GM12878 (cell line): ENCODE measurements around the gene THAP7. TPM values are rescaled to one million over a fixed set of nuclear protein-coding genes. Genes with fewer than 3 reads are reported as not detected.

Experiments used
- ATAC-seq: fragments of 200-7000 bp; cut with Tn5 transposase; 3 replicates; pipeline ENCODE4 v1.9.1; 2020; ENCODE audit warnings: mild to moderate bottlenecking, moderate library complexity
- BruUV-seq: library from RNA; stranded (reverse); fragments of 400-500 nt; replicated peaks from 2 replicates; lab custom pipeline; 2021; lab: Mats Ljungman, UMichigan
- CTCF ChIA-PET: fragments of 300-600 bp; sonication (Branson Sonifier 250); formaldehyde crosslinking; extraction: SDS; loops from one replicate; lab custom pipeline; 2021; ENCODE audit warnings: inconsistent platforms; lab: Yijun Ruan, JAX
- POLR2A ChIA-PET: fragments of 350-600 bp; formaldehyde crosslinking; extraction: SDS; loops from one replicate; lab custom pipeline; 2021; ENCODE audit warnings: inconsistent platforms; lab: Charles Lee
- RAD21 ChIA-PET: fragments of 300-600 bp; sonication (Branson Sonifier 250); formaldehyde crosslinking; loops from one replicate; lab custom pipeline; 2023; ENCODE audit warnings: antibody characterized with exemption; ENCODE audit not compliant: unreplicated experiment; lab: Charles Lee
- SMC1A ChIA-PET: fragments of 300-600 bp; sonication (Branson Sonifier 250); formaldehyde crosslinking; loops from one replicate; lab custom pipeline; 2023; ENCODE audit not compliant: unreplicated experiment, uncharacterized antibody; lab: Charles Lee
- DNase-seq: peaks from one replicate; pipeline ENCODE4 v3.0.0-alpha.2; 2011; ENCODE audit warnings: low read depth, low spot score
- FAIRE-seq: peaks from 3 replicates; lab custom pipeline; 2011; peaks lifted over from hg19 to GRCh38; lab: Jason Lieb, UNC
- H2AFZ ChIP-seq: 2 replicates; pipeline ENCODE4 v1.6.0; 2011; ENCODE audit warnings: low read depth, low read length, control low read depth; ENCODE audit not compliant: control insufficient read depth
- H3K27ac ChIP-seq: 2 replicates; pipeline ENCODE4 v1.5.1; 2011; ENCODE audit warnings: control low read depth; ENCODE audit not compliant: control insufficient read depth, insufficient read depth
- H3K27me3 ChIP-seq, 2 experiments: replicated peaks in 1 of 2; 2 replicates each; pipeline versions ENCODE4 v1.6.0 to v1.6.1; 2011; ENCODE audit warnings: low read length in 1 of 2; ENCODE audit not compliant: control insufficient read depth in 2 of 2, insufficient read depth in 2 of 2
- H3K36me3 ChIP-seq, 2 experiments: 2 replicates each; pipeline ENCODE4 v1.5.1; 2011; ENCODE audit warnings: low read length in 1 of 2; ENCODE audit not compliant: control insufficient read depth in 2 of 2, insufficient read depth in 2 of 2
- H3K4me1 ChIP-seq: 2 replicates; pipeline ENCODE4 v1.6.1; 2011; ENCODE audit warnings: mild to moderate bottlenecking, low read length, moderate library complexity, mixed read lengths; ENCODE audit not compliant: control insufficient read depth, insufficient read depth
- H3K4me2 ChIP-seq: 2 replicates; pipeline ENCODE4 v1.6.0; 2011; ENCODE audit warnings: control low read depth; ENCODE audit not compliant: control insufficient read depth, insufficient read depth
- H3K4me3 ChIP-seq: fragments of 200-600 bp; sonication (generic); 2 replicates; pipeline ENCODE4 v1.5.1; 2016
- H3K79me2 ChIP-seq: 2 replicates; pipeline ENCODE4 v1.6.0; 2011; ENCODE audit warnings: low read length; ENCODE audit not compliant: control insufficient read depth, insufficient read depth
- H3K9ac ChIP-seq: 2 replicates; pipeline ENCODE4 v1.8.0; 2011; ENCODE audit warnings: low read length, control low read depth, mixed read lengths; ENCODE audit not compliant: control insufficient read depth, insufficient read depth
- H3K9me3 ChIP-seq: replicated peaks from 3 replicates; pipeline ENCODE4 v1.5.1; 2011; ENCODE audit warnings: mild to moderate bottlenecking, low read length; ENCODE audit not compliant: control insufficient read depth, insufficient read depth
- H4K20me1 ChIP-seq: 2 replicates; pipeline ENCODE4 v1.6.0; 2011; ENCODE audit not compliant: control insufficient read depth, insufficient read depth
- ESRRA ChIP-seq: IDR thresholded peaks from 2 replicates; pipeline ENCODE4 v1.6.1; 2012; ENCODE audit warnings: mild to moderate bottlenecking, low read length, improper control_type of control experiment
- GATAD2B ChIP-seq: fragments of 450-650 bp; conservative IDR thresholded peaks from 2 replicates; pipeline ENCODE4 v1.6.1; 2017; ENCODE audit warnings: low read depth, mild to moderate bottlenecking, moderate library complexity
- JUND ChIP-seq: IDR thresholded peaks from 2 replicates; pipeline ENCODE4 v1.6.1; 2012; ENCODE audit warnings: low read depth, mild to moderate bottlenecking, low read length, improper control_type of control experiment, moderate library complexity
- WGBS: methylation state at CpG from one replicate; pipeline ENCODE4 v1.1.6; 2016; ENCODE audit warnings: low lambda C conversion rate; ENCODE audit not compliant: insufficient replicate concordance, insufficient coverage; ENCODE audit errors: missing lambda C conversion rate; 5-methylcytosine and 5-hydroxymethylcytosine counted together
- in situ Hi-C: fragments of 300-500 bp; cut with MboI; formaldehyde crosslinking; loops from 9 replicates; pipeline ENCODE4 v1.14.3; 2018; ENCODE audit warnings: mixed read lengths
- intact Hi-C: fragments of 100-400 bp; cut with micrococcal nuclease; formaldehyde crosslinking; loops from one replicate; pipeline ENCODE4 v1.14.2; 2022; ENCODE audit not compliant: unreplicated experiment
- polyA plus RNA-seq, 11 experiments: library from polyadenylated mRNA; depleted of rRNA in 4 of 11; unstranded in 6 of 11; stranded (reverse) in 5 of 11; fragments of >200 nt; fragmentation: Nextera tagmentation in 4 of 11; fragmentation: Illumina TruSeq in 1 of 11; extraction: Ambion mirVana in 4 of 11; extraction: Trizol in 1 of 11; gene quantifications; 1 replicate in 1 of 11; 2 replicates in 10 of 11; pipeline versions ENCODE4 v1.2.1 to v1.2.3, GENCODE V29; 2011 to 2016; ENCODE audit warnings: inconsistent platforms in 2 of 11, missing spikeins in 2 of 11, low read depth in 1 of 11
- total RNA-seq, 4 experiments: library from RNA; depleted of rRNA in 3 of 4; stranded (reverse); fragments of >200 nt in 3 of 4; fragmentation: Illumina TruSeq in 1 of 4; extraction: Trizol in 1 of 4; gene quantifications; 2 replicates each; pipeline versions ENCODE4 v1.2.1 to v1.2.3, GENCODE V29; 2013 to 2021
- TF ChIP-seq, protein P1 (sequence below): IDR thresholded peaks from 2 replicates; pipeline ENCODE4 v1.6.1; 2011; ENCODE audit warnings: borderline replicate concordance, low read depth, mild to moderate bottlenecking, moderate library complexity, mixed read lengths, low read length; ENCODE audit not compliant: insufficient read depth; ENCODE audit errors: extremely low read length

Gene THAP7
- total and polyA plus RNA-seq, 10 of the 15 experiments (the other 5 are each of a cell fraction or from before 2014, with no cell fraction given), result 0.66 to 58.3 (median 26.3) TPM

DNA sequence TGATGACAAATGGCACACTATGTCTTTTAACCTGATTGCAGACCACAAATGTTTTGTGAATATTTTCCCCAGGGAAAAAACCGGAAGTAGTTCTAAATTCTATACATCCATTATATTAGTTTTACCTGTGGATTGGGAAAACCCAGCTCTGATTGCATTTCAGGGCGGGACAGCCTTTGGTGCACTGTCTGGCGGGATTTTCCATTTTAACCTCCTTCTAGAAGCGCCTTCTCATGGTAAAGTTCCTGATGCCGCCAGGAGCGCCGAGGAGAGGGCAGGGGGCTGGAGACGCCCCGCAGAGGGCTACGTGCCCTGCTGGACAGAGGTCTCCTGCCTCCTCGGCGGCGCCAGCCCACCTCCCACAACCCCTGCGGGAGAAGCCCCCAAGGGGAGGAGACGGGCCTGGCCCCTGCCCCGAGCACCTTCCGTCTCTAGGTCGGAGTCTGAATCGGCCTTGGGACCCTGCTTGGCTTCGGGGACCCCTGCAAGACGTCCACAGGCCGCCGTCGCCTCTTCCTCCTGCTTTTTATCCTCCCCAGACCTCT lies 11.8 kb upstream of the THAP7 start:
- Histone ChIP-seq H3K4me2 (peak overlapping the region; percentile 76; the same call in 1 of the 2 replicates), H3K9ac (no peak overlapping the region), H4K20me1 (no peaks in the 10 kb centered on the region), H3K27me3 (no peaks in the 10 kb centered on the region; a peak in 2 of 4 replicates), H3K36me3 (no peaks in the 10 kb centered on the region), H3K4me1 (peaks cover 7% of the 10 kb centered on the region), H3K79me2 (no peaks in the 10 kb centered on the region), H2AFZ (no peak overlapping the region; the same call in 1 of the 2 replicates), H3K27ac (no peak overlapping the region), H3K9me3 (no peaks in the 10 kb centered on the region), H3K4me3 (peak overlapping the region; percentile 45)
- intact Hi-C loops, result no loop called here
- no TSS peak for BruUV-seq
- ChIA-PET CTCF (no interaction called here), POLR2A (interaction anchor here (1.3 kb wide), 1 partner anchor 11 kb away, joined by 4 read pairs; no protein-coding TSS in a partner anchor), SMC1A (no interaction called here), RAD21 (no interaction called here)
- TF ChIP-seq GATAD2B, result 0 out of 2 replicates have a peak, but pooled peaks have one; percentile 20
- TF ChIP-seq JUND, result no peak
- in situ Hi-C loops, result no loop called here
- DNase-seq (no peak), ATAC-seq (no peak; the same call in 2 of the 3 replicates), FAIRE-seq (no peak)
- 29% methylated on average over 23 of the region's 24 CpGs for WGBS

DNA sequence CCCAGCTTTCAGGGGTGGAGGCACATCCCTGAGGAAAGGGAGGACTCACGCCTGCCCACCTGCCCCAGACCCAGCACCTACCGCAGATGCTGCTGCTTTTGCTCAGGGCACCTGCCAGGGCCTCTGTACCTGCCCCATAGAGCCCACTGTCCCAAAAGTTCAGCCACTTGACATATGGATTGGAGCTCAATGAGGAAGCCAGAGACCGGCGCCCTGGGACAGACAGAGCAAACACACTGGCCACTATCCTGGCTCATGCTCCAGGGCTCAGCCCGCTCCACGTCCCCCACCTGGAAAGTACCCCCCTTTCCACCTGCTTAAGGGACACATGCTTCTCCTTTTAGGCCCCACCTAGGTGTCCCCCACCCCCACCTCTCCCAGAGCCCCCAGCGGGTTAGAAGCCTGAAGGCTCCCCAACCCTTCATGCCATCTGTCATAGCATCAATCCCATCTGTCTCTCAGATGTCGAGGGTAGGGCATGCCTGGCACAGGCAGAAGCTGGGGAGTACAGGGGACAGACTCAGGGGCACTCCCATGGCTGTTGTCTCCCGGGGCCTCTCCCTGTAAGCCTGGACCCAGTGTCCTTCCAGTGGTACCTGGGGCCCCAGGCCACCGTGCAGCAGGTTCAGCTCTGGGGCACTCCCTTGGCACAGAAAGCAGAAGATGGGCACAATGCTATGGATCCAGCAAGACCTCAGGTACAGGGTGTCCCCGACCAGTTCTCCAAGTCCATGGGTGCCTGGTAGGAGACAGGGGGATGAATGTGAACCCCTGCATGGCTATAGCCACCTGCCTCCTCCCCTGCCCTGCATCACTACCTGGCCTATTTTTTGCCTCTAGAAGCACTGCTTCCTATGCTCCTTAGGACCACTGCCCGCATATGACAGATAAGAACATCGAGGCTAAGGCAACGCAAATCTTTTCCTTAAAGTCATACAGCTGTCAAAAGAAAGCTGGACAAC lies 10.8 kb upstream of the THAP7 start:
- Histone ChIP-seq H3K27ac (no peak overlapping the region), H3K9me3 (no peaks in the 10 kb centered on the region), H3K9ac (no peak overlapping the region), H3K36me3 (no peaks in the 10 kb centered on the region), H2AFZ (no peak overlapping the region), H4K20me1 (no peaks in the 10 kb centered on the region), H3K4me1 (peaks cover 7% of the 10 kb centered on the region), H3K79me2 (no peaks in the 10 kb centered on the region), H3K4me2 (no peak overlapping the region), H3K27me3 (no peaks in the 10 kb centered on the region; a peak in 2 of 4 replicates), H3K4me3 (no peak overlapping the region)
- no TSS peak for BruUV-seq
- ChIA-PET POLR2A (interaction anchor here (1.3 kb wide), 1 partner anchor 10 kb away, joined by 4 read pairs; no protein-coding TSS in a partner anchor), CTCF (interaction anchor here (0.8 kb wide), 1 partner anchor 9 kb away, joined by 3 read pairs; no protein-coding TSS in a partner anchor), SMC1A (no interaction called here), RAD21 (no interaction called here)
- DNase-seq (no peak), ATAC-seq (no peak), FAIRE-seq (no peak)
- intact Hi-C loops, result no loop called here
- in situ Hi-C loops, result no loop called here
- TF ChIP-seq, protein P1, sequence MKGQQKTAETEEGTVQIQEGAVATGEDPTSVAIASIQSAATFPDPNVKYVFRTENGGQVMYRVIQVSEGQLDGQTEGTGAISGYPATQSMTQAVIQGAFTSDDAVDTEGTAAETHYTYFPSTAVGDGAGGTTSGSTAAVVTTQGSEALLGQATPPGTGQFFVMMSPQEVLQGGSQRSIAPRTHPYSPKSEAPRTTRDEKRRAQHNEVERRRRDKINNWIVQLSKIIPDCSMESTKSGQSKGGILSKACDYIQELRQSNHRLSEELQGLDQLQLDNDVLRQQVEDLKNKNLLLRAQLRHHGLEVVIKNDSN, result no peak
- TF ChIP-seq ESRRA, result no peak
- 65% methylated on average over 14 of the region's 14 CpGs for WGBS
